Activated T-cell treated with anti-CD3 and anti-CD28 coated beads for 48 hours (primary cell): Measurements from ENCODE around the gene TENT5C.

Source experiments
- DNase-seq: peaks from one replicate; pipeline ENCODE4 v3.0.0-alpha.2; 2020; ENCODE audit warnings: low read depth

Gene TENT5C

GRCh38 chr1:117657949-117658660, 52.3 kb downstream of the TENT5C start:
- DNase-seq = no peak

GRCh38 chr1:117658676-117659075, 52.8 kb downstream of the TENT5C start:
- no peak for DNase-seq

GRCh38 chr1:117659550-117660270, 53.9 kb downstream of the TENT5C start:
- no peak for DNase-seq

GRCh38 chr1:117660271-117660965, 54.6 kb downstream of the TENT5C start:
- no peak for DNase-seq

GRCh38 chr1:117661027-117661426, 55.2 kb downstream of the TENT5C start:
- DNase-seq = no peak

- DNase-seq = no peak
Measured at GRCh38 chr1:117662667-117663066, 56.8 kb downstream of the TENT5C start.

- no peak for DNase-seq
Measured at GRCh38 chr1:117663156-117663902, 57.5 kb downstream of the TENT5C start.

GRCh38 chr1:117664314-117664713, 58.5 kb downstream of the TENT5C start:
- DNase-seq = no peak

- DNase-seq = no peak
Measured at GRCh38 chr1:117665556-117666270, 59.9 kb downstream of the TENT5C start.

GRCh38 chr1:117669572-117669971, 63.7 kb downstream of the TENT5C start:
- no peak for DNase-seq

- no peak for DNase-seq
Measured at GRCh38 chr1:117670976-117671780, 65.3 kb downstream of the TENT5C start.

GRCh38 chr1:117671781-117672501, 66.1 kb downstream of the TENT5C start:
- no peak for DNase-seq

- no peak for DNase-seq
Measured at GRCh38 chr1:117672756-117673155, 66.9 kb downstream of the TENT5C start.

GRCh38 chr1:117673405-117673804, 67.6 kb downstream of the TENT5C start:
- no peak for DNase-seq

GRCh38 chr1:117674521-117675400, 68.9 kb downstream of the TENT5C start:
- no peak for DNase-seq

- DNase-seq = no peak
Measured at GRCh38 chr1:117675907-117676430, 70.1 kb downstream of the TENT5C start.

GRCh38 chr1:117676615-117677130, 70.8 kb downstream of the TENT5C start:
- no peak for DNase-seq
